Neuronal stem cell (in vitro differentiated cells): ENCODE measurements around the gene ALDH3A1.

Source experiments
- DNase-seq: peaks from one replicate; pipeline ENCODE4 v3.0.0-alpha.2; 2013; ENCODE audit warnings: low spot score
- H2AFZ ChIP-seq: one replicate; pipeline ENCODE4 v1.6.1; 2013; ENCODE audit warnings: mild to moderate bottlenecking, low read length, inconsistent platforms
- H2AK5ac ChIP-seq: 2 replicates; pipeline ENCODE4 v1.6.1; 2013; ENCODE audit warnings: low read depth, mild to moderate bottlenecking, inconsistent platforms, low read length, moderate library complexity, mixed read lengths
- H2BK120ac ChIP-seq: 2 replicates; pipeline ENCODE4 v1.6.1; 2013; ENCODE audit warnings: low read depth, mild to moderate bottlenecking, inconsistent platforms, low read length, moderate library complexity, mixed read lengths
- H2BK12ac ChIP-seq: one replicate; pipeline ENCODE4 v1.6.1; 2013; ENCODE audit warnings: low read length, inconsistent platforms
- H2BK15ac ChIP-seq: 2 replicates; pipeline ENCODE4 v1.6.1; 2013; ENCODE audit warnings: mild to moderate bottlenecking, low read length, inconsistent platforms, mixed read lengths
- H2BK5ac ChIP-seq: one replicate; pipeline ENCODE4 v1.6.1; 2013; ENCODE audit warnings: inconsistent platforms, mild to moderate bottlenecking, low read length, moderate library complexity
- H3K14ac ChIP-seq: one replicate; pipeline ENCODE4 v1.6.1; 2013; ENCODE audit warnings: low read length, inconsistent platforms
- H3K18ac ChIP-seq: 2 replicates; pipeline ENCODE4 v1.6.1; 2013; ENCODE audit warnings: low read length, inconsistent platforms
- H3K23ac ChIP-seq: 2 replicates; pipeline ENCODE4 v1.6.1; 2013; ENCODE audit warnings: low read depth, mild to moderate bottlenecking, mixed read lengths, low read length, inconsistent platforms; ENCODE audit not compliant: poor library complexity
- H3K27ac ChIP-seq: replicated peaks from 3 replicates; pipeline ENCODE4 v1.5.1; 2013; ENCODE audit warnings: low read length, inconsistent platforms
- H3K27me3 ChIP-seq, 3 experiments: 2 replicates each; pipeline ENCODE4 v1.6.1; 2013; ENCODE audit warnings: low read length in 3 of 3, mild to moderate bottlenecking in 2 of 3, inconsistent platforms in 1 of 3, low read depth in 1 of 3, mixed read lengths in 1 of 3, moderate library complexity in 1 of 3; ENCODE audit not compliant: control insufficient read depth in 3 of 3, insufficient read depth in 3 of 3
- H3K36me3 ChIP-seq, 2 donors: replicated peaks in 1 of 2; 2 replicates each; pipeline ENCODE4 v1.6.1; 2013; ENCODE audit warnings: low read length in 2 of 2; ENCODE audit not compliant: control insufficient read depth in 2 of 2, insufficient read depth in 2 of 2
- H3K4ac ChIP-seq: 2 replicates; pipeline ENCODE4 v1.6.1; 2013; ENCODE audit warnings: inconsistent platforms, mild to moderate bottlenecking, low read length, moderate library complexity
- H3K4me1 ChIP-seq, 2 donors: 1 replicate in 1 of 2; 2 replicates in 1 of 2; pipeline ENCODE4 v1.6.1; 2013; ENCODE audit warnings: low read length in 2 of 2, low read depth in 1 of 2; ENCODE audit not compliant: control insufficient read depth in 2 of 2, insufficient read depth in 1 of 2
- H3K4me2 ChIP-seq: one replicate; pipeline ENCODE4 v1.6.1; 2013; ENCODE audit warnings: mild to moderate bottlenecking, low read length, inconsistent platforms; ENCODE audit not compliant: insufficient read depth, poor library complexity, severe bottlenecking
- H3K4me3 ChIP-seq, 2 donors: 2 replicates each; pipeline ENCODE4 v1.5.1; 2013; ENCODE audit warnings: low read length in 2 of 2, mild to moderate bottlenecking in 2 of 2, inconsistent platforms in 1 of 2, moderate library complexity in 1 of 2
- H3K79me1 ChIP-seq: one replicate; pipeline ENCODE4 v1.6.1; 2013; ENCODE audit warnings: low read depth, mild to moderate bottlenecking, inconsistent platforms, low read length, moderate library complexity
- H3K9ac ChIP-seq: one replicate; pipeline ENCODE4 v1.6.1; 2013; ENCODE audit warnings: mild to moderate bottlenecking, low read depth, low read length, inconsistent platforms; ENCODE audit not compliant: poor library complexity
- H3K9me3 ChIP-seq, 2 donors: replicated peaks in 1 of 2; 2 replicates each; pipeline versions ENCODE3 to v1.6.1; 2013; ENCODE audit warnings: low read length in 2 of 2, mild to moderate bottlenecking in 2 of 2, inconsistent platforms in 1 of 2, low read depth in 1 of 2, mixed read lengths in 1 of 2, moderate library complexity in 1 of 2; ENCODE audit not compliant: control insufficient read depth in 2 of 2, insufficient read depth in 1 of 2
- H4K8ac ChIP-seq: one replicate; pipeline ENCODE4 v1.6.1; 2013; ENCODE audit warnings: low read depth, mild to moderate bottlenecking, inconsistent platforms, low read length, moderate library complexity
- H4K91ac ChIP-seq: one replicate; pipeline ENCODE4 v1.6.1; 2013; ENCODE audit warnings: low read length, low read depth, mild to moderate bottlenecking, inconsistent platforms; ENCODE audit not compliant: poor library complexity
- WGBS, 2 donors: extraction: QIAGEN DNeasy Blood & Tissue Kit; methylation state at CpG; one replicate each; pipeline ENCODE4 v1.1.7; 2013; ENCODE audit warnings: missing lambda C conversion rate in 2 of 2, mixed read lengths in 1 of 2; ENCODE audit not compliant: insufficient read length in 2 of 2, insufficient replicate concordance in 1 of 2; ENCODE audit errors: extremely low coverage in 2 of 2; 5-methylcytosine and 5-hydroxymethylcytosine counted together

ALDH3A1 gene

DNA sequence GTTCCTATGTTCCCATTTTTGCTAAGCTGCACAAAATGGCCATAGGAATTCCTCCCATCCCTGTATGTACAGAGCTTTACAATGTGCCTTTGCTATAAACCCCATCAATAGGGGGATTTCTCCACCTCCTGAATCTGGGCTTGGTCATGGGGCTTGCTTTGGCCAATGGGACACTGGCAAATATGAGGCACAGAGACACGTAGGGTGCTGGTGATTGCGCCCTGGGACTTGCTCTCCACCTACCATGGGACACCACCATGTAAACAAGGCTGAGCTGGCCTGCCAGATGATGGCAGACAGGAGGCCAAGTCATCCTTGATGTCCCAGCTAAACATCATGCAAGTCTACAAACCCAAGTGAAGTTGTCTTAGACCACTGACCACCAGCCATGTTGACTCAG lies 15.3 kb upstream of the ALDH3A1 start:
- H2BK15ac ChIP-seq = no peak overlapping the region
- H3K14ac ChIP-seq = no peak overlapping the region
- no peak overlapping the region for H3K9ac ChIP-seq
- no peak overlapping the region for H3K4me2 ChIP-seq
- no peak overlapping the region for H2BK12ac ChIP-seq
- peaks cover 0 to 3% of the 10 kb centered on the region in 2 donors for H3K9me3 ChIP-seq
- H2BK120ac ChIP-seq = no peak overlapping the region
- no peak overlapping the region for H3K4ac ChIP-seq
- peaks cover 0 to 15% (median 0%) of the 10 kb centered on the region in 3 experiments for H3K27me3 ChIP-seq
- no peak for DNase-seq
- H3K4me1 ChIP-seq = no peaks in the 10 kb centered on the region
- no peak overlapping the region for H2AK5ac ChIP-seq
- no peak overlapping the region for H4K91ac ChIP-seq
- no peak overlapping the region for H3K27ac ChIP-seq
- no peak overlapping the region for H2AFZ ChIP-seq
- no peaks in the 10 kb centered on the region for H3K79me1 ChIP-seq
- H3K36me3 ChIP-seq = no peaks in the 10 kb centered on the region
- H2BK5ac ChIP-seq = no peak overlapping the region
- H3K18ac ChIP-seq = no peak overlapping the region
- H3K23ac ChIP-seq = no peak overlapping the region
- no CpG with 5 or more reads among the region's 2 CpGs for WGBS, 2 donors
- no peak overlapping the region for H3K4me3 ChIP-seq
- no peak overlapping the region for H4K8ac ChIP-seq

DNA sequence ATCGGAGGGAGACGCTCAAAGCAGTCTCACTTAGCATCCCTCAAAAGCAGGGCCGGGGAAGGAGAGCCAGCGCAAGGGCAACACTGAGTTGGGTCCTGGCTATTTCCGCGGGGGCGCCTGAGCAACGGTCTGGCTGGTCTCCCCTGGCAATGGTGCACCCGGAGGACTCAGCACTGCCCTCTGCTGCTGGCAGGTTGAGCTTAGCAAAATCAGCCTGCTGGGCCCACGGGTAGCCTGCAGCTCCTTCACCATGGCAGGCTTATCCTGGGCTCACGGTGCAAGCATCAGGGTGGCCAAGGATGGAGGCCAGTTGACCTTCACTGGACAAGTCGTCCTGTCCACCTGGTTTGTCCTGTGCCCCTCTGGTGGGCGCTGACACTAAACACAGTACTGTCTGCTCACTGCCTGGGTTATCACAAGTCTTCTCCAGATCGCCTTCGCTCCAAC lies 14.4 kb upstream of the ALDH3A1 start:
- no peak overlapping the region for H3K4me3 ChIP-seq
- no peak overlapping the region for H2BK15ac ChIP-seq
- H3K14ac ChIP-seq = no peak overlapping the region
- no peak overlapping the region for H3K9ac ChIP-seq
- no peaks in the 10 kb centered on the region for H3K36me3 ChIP-seq
- H2BK5ac ChIP-seq = no peak overlapping the region
- peak overlapping the region; percentile 52 for H3K18ac ChIP-seq
- no peak overlapping the region for H3K4me2 ChIP-seq
- whole genome bisulfite sequencing, 2 donors = no CpG with 5 or more reads among the region's 15 CpGs
- H2BK12ac ChIP-seq = no peak overlapping the region
- H3K4ac ChIP-seq = no peak overlapping the region
- no peaks in the 10 kb centered on the region for H3K4me1 ChIP-seq
- peak; percentile 52 for DNase-seq
- H2AK5ac ChIP-seq = no peak overlapping the region
- H3K27me3 ChIP-seq = peaks cover 0 to 15% (median 0%) of the 10 kb centered on the region in 3 experiments
- no peaks in the 10 kb centered on the region for H3K79me1 ChIP-seq
- no peak overlapping the region for H4K91ac ChIP-seq
- peak overlapping the region; percentile 81 for H2AFZ ChIP-seq
- peak overlapping the region; percentile 68 for H4K8ac ChIP-seq
- peaks cover 0 to 3% of the 10 kb centered on the region in 2 donors for H3K9me3 ChIP-seq
- H2BK120ac ChIP-seq = no peak overlapping the region
- H3K23ac ChIP-seq = peak overlapping the region; percentile 1
- H3K27ac ChIP-seq = no peak overlapping the region

GRCh38 chr17:19760746-19761145 lies 12.6 kb upstream of the ALDH3A1 start:
- Histone ChIP-seq H2BK12ac (no peak overlapping the region), H3K4ac (no peak overlapping the region), H3K9me3 (peaks cover 0 to 3% of the 10 kb centered on the region in 2 donors), H3K14ac (no peak overlapping the region), H2BK5ac (no peak overlapping the region), H3K27ac (no peak overlapping the region), H3K23ac (no peak overlapping the region), H2BK120ac (no peak overlapping the region), H2AK5ac (no peak overlapping the region), H4K91ac (no peak overlapping the region), H2BK15ac (no peak overlapping the region), H2AFZ (no peak overlapping the region), H3K18ac (no peak overlapping the region), H3K36me3 (no peaks in the 10 kb centered on the region), H3K4me3 (no peak overlapping the region), H3K27me3 (peaks cover 0 to 18% (median 0%) of the 10 kb centered on the region in 3 experiments), H3K4me2 (no peak overlapping the region), H3K4me1 (no peaks in the 10 kb centered on the region), H4K8ac (no peak overlapping the region), H3K9ac (no peak overlapping the region), H3K79me1 (no peaks in the 10 kb centered on the region)
- DNase-seq = no peak
- no CpG with 5 or more reads among the region's 9 CpGs for WGBS, 2 donors

- Histone ChIP-seq H3K36me3 (no peaks in the 10 kb centered on the region), H4K91ac (no peak overlapping the region), H3K4me3 (no peak overlapping the region), H3K9ac (no peak overlapping the region), H3K79me1 (no peaks in the 10 kb centered on the region), H3K14ac (no peak overlapping the region), H2BK120ac (peak overlapping the region; percentile 44), H3K4ac (no peak overlapping the region), H4K8ac (no peak overlapping the region), H3K18ac (peak overlapping the region; percentile 81), H2BK12ac (no peak overlapping the region), H2AFZ (peak overlapping the region; percentile 8), H2AK5ac (peak overlapping the region; percentile 24), H3K27ac (no peak overlapping the region), H3K9me3 (peaks cover 0 to 3% of the 10 kb centered on the region in 2 donors), H3K23ac (no peak overlapping the region), H3K27me3 (peaks cover 0 to 27% (median 0%) of the 10 kb centered on the region in 3 experiments), H3K4me1 (no peaks in the 10 kb centered on the region), H2BK5ac (no peak overlapping the region), H2BK15ac (no peak overlapping the region), H3K4me2 (no peak overlapping the region)
- no CpG with 5 or more reads among the region's 24 CpGs for WGBS, 2 donors
- DNase-seq = no peak
These were observed 11.8 kb upstream of the ALDH3A1 start for GRCh38 chr17:19759568-19760549.
